GM21360 (cell line): ENCODE results near the gene CALHM2.
"Not testable (repeated sequence)": the region's sequence is repeated elsewhere in the genome, so short reads cannot be mapped to it uniquely, and the experiment has no call there.

Experiments used
- ATAC-seq: cut with Tn5 transposase; IDR thresholded peaks from one replicate; pipeline ENCODE4 v1.9.1; 2021; ENCODE audit warnings: mild to moderate bottlenecking, moderate library complexity; ENCODE audit not compliant: unreplicated experiment

CALHM2 gene

DNA sequence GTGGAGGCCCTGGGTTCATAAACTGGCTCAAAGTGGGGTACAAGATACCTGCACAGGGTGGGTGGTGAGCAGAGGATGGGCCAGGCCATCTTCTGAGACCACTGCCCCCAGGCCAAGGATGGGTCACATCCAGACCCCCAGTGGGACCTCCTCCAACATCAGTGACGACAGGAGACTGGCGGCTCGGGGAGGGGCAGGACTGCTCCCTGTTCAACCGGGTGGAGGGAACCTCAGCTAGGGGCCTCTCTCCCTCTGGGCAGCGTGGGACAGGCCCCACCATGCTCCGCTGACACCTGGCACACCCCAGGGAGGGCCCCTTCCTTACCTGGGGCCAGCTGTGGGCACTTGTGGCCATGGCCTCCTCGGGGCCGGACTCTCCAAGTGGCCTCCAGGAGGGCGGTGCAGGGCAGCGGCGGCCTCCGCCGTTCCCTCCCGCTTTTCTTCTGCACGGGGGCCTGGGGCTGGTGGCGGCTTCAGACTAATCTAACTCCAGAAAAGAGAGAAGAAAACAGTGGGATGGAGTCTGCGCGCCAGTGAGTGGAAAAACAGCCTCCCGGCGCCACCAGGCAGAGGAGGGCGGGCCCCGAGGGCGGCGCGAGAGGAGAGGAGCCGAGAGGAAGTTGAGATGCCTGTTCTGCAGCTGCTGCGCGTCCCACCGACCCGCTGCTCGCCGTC is at the start of gene CALHM2:
Gene CALHM2 (minus strand): TSS at position 540 of the 675 bp plus-strand sequence. CDS start 2,429 bp downstream, outside the sequence.
- ATAC-seq = peak; percentile 66

GRCh38 chr10:103501186-103501585 is 49.0 kb upstream of the CALHM2 start:
- no peak for ATAC-seq

DNA sequence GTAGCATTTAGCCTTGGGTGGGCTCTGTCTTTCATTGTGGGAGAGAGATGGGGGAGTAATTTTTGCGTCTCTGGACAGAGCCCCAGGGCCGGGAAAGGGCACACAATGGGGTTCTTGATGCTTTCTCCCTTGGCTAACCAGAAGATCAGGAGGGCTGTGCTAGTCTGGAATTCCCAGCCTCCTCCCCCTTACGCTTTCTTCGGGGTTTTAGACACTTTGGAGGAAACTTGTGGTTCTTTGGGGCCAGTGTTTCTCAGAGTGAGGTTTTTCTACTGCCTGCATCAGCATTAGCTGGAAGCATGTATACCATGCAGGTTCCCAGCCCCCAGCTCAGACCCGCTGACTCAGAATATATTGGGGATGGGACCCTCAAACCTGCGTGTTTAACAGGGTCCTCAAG is 48.3 kb upstream of the CALHM2 start:
- no peak for ATAC-seq

DNA sequence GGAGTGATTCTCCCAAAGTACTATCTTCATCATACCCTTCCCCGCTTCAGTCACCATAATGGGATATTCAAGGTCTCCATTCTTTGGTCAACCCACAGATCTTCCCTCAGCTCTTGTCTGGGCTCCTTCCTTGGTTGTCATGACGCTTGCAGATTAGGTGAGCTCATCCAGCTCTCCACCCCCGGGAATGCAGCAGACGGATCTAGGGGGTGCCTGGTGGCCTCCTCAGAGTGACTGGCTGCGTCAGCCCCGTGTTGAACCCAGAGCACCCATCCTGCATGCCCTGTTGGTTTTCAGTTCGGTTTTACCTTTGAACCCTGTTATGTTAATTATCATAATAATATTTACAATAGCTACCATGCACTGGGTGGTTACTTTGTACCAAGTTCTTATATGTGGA is 47.7 kb upstream of the CALHM2 start:
- ATAC-seq = no peak

- no peak for ATAC-seq
These were observed 46.9 kb upstream of the CALHM2 start for GRCh38 chr10:103498936-103499638.

DNA sequence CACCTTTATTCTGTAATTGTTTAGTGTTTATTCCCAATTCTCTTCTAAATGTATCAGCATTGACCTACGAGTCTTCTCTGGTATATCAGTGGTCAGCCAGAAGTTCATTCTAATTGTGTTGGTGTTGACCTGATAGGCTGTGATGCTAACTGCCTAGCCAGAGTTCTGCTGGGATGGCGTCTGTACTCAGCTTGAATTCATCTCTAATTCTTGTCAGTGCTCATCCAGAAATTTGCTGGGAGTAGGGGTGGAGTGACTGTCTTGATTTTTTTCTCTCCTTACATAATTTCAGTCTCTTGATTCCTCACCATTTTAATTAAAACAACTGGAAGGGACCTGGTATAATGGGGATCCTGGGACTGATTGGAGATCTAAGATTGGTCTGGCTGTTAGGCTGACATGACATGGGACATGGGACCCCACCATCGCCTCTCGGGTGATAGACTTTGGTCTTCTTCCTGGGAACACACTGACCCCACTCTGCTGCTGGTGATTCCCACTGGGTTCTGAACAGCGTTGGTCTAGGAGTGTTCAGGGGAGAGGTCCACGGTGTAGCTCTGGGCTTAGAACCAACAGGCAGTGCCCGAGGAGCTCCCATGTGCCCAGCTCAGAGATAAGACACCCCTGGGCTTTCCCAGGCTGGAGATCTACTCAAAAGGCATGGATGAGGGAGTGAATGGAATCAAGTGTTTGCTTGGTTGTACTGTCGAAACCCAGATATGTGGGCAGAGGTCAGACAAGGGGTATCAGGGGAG is 45.2 kb upstream of the CALHM2 start:
- no peak for ATAC-seq

DNA sequence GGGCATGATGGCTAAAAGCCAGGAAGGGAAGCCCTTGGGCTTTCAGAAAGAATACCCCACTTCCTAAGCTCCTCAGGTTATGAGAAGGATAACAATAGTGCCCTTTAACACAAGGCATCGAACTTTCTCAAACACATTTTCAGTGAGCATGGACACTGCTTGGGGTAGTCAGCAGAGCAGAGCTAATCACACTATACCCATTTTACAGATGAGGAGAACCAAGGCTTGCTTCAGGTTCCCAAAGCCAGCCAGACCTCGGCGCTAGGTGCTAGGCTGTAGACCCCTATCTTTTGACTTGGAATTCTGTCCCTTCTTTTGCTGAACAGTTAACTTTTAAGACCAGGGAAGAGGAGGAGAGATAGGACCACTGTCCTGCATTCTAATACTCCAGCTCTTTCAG is 43.2 kb upstream of the CALHM2 start:
- no peak for ATAC-seq

GRCh38 chr10:103493916-103494877 is 42.0 kb upstream of the CALHM2 start:
- ATAC-seq = no peak

DNA sequence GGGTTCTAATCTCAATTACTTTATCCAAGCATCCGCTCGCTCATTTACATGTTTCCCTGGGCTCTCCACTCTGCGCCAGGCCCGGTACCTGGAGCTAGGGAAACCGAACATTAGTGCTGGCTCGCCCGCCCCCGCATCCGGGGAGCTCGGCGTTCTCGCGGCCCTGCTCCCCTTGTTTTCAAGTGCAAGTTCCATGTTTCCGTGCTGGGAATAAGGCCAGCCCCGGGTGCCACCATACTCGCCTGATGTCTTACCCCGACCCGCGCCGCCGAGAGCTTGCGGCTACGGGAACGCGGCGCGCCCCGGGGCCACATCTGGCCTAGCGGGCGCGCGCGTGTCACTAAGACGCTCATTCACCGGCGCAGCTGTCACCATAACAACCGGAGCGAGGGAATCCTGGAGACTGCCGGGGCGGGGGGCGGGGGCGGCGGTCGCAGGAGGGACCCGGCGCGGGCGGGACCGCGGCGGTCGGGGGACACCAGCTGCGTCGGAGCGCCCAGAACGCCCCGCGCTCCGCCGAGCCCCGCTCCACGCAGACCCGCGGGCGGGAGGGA is 41.3 kb upstream of the CALHM2 start, which contains the start of gene NEURL1:
Gene NEURL1 (plus strand): TSS at position 344 of the 554 bp plus-strand sequence. CDS start 683 bp downstream, outside the sequence.
- no peak for ATAC-seq

DNA sequence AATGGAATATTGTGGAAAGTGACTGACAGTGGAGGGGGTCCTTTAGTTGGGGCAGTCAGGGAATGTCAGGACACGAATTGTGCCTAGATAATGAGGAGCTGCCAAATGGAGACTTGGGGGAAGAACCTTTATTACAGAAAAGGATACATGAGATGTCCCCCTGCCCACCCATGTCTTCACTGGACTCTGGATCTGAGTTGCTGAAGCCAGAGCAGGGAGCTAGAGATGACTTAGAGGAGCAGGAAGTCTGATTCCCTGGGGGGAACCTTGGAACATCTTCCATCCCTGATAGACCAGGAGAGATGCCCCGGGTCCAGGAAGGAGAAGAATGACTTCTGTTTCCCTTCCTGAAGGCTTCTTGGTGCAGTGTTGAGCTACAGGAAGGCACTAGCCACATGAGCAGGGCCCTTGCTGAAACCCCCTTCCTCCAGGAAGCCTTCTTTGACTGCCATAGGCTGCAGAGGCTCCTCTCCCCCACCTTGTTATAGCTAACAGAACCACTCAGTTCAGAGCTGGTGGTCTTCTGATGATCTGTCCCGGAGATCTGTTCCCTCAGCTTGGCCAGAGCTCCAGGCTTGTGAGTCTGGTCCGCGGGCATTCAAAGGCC is 40.6 kb upstream of the CALHM2 start:
- no peak for ATAC-seq

GRCh38 chr10:103491729-103492364 is 39.7 kb upstream of the CALHM2 start:
- ATAC-seq = no peak

- peak; percentile 14 for ATAC-seq
These were observed 38.8 kb upstream of the CALHM2 start for GRCh38 chr10:103490986-103491314.

DNA sequence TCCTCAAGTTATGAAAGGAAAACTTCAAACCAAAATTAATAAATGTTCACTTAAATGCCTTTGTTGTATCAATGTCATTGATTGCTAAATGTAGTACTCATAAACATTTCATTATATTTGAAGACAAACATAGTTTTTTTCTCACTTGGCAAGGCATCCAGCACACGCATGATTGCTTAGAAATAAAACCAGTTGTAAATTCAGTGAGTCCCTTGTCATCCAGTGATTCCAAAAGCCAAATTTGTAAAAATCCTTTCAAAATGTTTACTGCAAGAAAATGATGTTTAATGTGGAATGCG is 35.2 kb upstream of the CALHM2 start:
- ATAC-seq = no peak

- not testable (repeated sequence) for ATAC-seq
These were observed 34.7 kb upstream of the CALHM2 start for GRCh38 chr10:103486635-103487409.

DNA sequence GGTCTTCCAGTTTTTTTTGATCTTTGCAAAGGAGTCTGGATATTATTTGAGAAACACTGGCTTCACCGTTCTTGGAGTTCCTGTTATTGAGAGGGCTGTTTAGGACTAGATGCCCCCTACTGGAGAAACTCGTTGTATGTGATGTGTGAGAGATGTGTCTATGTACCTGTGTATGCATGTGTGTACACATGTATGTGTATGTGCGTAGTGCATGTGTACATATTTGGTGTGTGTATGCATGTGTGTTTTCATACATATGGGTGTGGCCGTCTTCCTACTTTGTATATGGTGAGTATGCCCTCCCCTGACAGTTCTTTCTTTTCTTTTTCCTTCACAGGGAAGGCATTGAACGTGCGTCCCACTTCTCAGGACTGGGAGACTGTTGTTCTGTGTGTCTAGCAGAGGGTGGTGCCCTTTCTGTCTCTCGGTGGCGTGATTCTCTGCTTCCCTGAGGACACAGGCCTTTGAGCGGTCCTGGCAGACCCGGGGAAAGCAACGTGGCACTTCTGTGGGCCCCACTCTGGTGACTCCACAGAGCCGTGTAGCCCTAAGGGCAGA is 29.9 kb upstream of the CALHM2 start:
- peak; percentile 53 for ATAC-seq

- no peak for ATAC-seq
These were observed 28.4 kb upstream of the CALHM2 start for GRCh38 chr10:103480521-103480920.

- no peak for ATAC-seq
These were observed 27.0 kb upstream of the CALHM2 start, which contains the start of gene CALHM3 for GRCh38 chr10:103479135-103479534. CALHM3 (minus strand) TSS chr10:103479240; CDS start chr10:103479032, 208 bp downstream.

- no peak for ATAC-seq
These were observed 26.5 kb upstream of the CALHM2 start for GRCh38 chr10:103478671-103479070.
